Hepatocyte (in vitro differentiated cells): ENCODE data around the gene CIT.

Experiments
- EZH2phosphoT487 ChIP-seq: fragments of 200-600 bp; sonication (generic); IDR thresholded peaks from one replicate; pipeline ENCODE4 v1.6.1; 2018; ENCODE audit warnings: antibody characterized with exemption, mild to moderate bottlenecking, low read depth, moderate library complexity; ENCODE audit not compliant: unreplicated experiment, severe bottlenecking
- TF ChIP-seq, protein P1 (sequence below): fragments of 200-600 bp; sonication (generic); IDR thresholded peaks from 2 replicates; pipeline ENCODE4 v1.5.1; 2016; ENCODE audit warnings: antibody characterized with exemption, mild to moderate bottlenecking; ENCODE audit not compliant: poor library complexity

DNA sequence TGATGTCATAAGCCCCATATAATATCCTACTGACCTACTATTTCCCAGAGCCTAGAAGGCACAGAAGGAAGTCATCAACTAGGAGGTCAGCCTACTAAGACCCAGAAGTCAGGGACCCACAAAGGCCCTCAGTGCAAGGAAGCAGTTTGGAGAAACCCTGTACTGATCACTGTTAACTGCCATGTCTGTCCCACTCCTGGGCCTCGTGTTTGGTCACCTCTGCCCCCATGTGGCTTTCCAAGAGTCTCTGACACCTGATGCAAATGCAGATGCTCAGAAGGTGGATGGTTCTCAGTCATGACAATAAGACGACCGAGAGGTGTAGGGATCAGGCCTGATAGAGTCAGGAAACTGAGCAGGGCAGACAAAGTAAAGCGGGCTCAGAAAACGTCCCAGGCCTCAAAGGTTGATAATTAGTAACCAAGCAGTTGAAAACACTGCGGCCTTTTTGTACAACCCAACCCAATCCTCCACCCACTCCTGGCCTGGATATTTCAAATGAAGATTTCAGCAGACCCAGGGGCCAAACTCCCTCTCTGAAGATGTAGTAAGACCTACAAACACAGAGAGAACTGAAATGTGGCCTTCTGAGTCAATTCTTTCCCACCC, 185.8 kb downstream of the CIT start:
- TF ChIP-seq, protein P1, sequence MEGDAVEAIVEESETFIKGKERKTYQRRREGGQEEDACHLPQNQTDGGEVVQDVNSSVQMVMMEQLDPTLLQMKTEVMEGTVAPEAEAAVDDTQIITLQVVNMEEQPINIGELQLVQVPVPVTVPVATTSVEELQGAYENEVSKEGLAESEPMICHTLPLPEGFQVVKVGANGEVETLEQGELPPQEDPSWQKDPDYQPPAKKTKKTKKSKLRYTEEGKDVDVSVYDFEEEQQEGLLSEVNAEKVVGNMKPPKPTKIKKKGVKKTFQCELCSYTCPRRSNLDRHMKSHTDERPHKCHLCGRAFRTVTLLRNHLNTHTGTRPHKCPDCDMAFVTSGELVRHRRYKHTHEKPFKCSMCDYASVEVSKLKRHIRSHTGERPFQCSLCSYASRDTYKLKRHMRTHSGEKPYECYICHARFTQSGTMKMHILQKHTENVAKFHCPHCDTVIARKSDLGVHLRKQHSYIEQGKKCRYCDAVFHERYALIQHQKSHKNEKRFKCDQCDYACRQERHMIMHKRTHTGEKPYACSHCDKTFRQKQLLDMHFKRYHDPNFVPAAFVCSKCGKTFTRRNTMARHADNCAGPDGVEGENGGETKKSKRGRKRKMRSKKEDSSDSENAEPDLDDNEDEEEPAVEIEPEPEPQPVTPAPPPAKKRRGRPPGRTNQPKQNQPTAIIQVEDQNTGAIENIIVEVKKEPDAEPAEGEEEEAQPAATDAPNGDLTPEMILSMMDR = no peak
- TF ChIP-seq EZH2phosphoT487 = no peak
